ENCODE data around the gene PLCB3.

The PLCB3 gene

GRCh38 chr11:64290352-64291261 lies 39.3 kb downstream of the PLCB3 start:
- no peak for DNase-seq

GRCh38 chr11:64291262-64291751 lies 40.0 kb downstream of the PLCB3 start, which contains the start of gene KCNK4:
TSS of gene KCNK4 (plus strand) at chr11:64291302. CDS start at chr11:64293019, 1,717 bp downstream.
- no peak for DNase-seq

- DNase-seq: peak; percentile 31
Observed at GRCh38 chr11:64291752-64292459, 40.6 kb downstream of the PLCB3 start.

GRCh38 chr11:64292460-64293254 lies 41.3 kb downstream of the PLCB3 start:
- no peak for DNase-seq

GRCh38 chr11:64294774-64295173 lies 43.4 kb downstream of the PLCB3 start:
- DNase-seq: no peak

- DNase-seq: no peak
Observed at GRCh38 chr11:64295760-64296159, 44.4 kb downstream of the PLCB3 start.

GRCh38 chr11:64296236-64296635 lies 44.9 kb downstream of the PLCB3 start:
- DNase-seq: no peak

- DNase-seq: no peak
Observed at GRCh38 chr11:64296830-64297698, 45.7 kb downstream of the PLCB3 start.

- no peak for DNase-seq
Observed at GRCh38 chr11:64297699-64298358, 46.5 kb downstream of the PLCB3 start.

GRCh38 chr11:64298966-64299846 lies 47.9 kb downstream of the PLCB3 start:
- no peak for DNase-seq

GRCh38 chr11:64299847-64300648 lies 48.7 kb downstream of the PLCB3 start, which contains the start of gene CATSPERZ:
TSS of gene CATSPERZ (plus strand) at chr11:64300358. CDS start at chr11:64300411, 53 bp downstream.
- no peak for DNase-seq

GRCh38 chr11:64303109-64304031 lies 52.0 kb downstream of the PLCB3 start:
- DNase-seq: no peak

- no peak for DNase-seq
Observed at GRCh38 chr11:64304032-64304315, 52.6 kb downstream of the PLCB3 start.

- peak; percentile 98 for DNase-seq
Observed at GRCh38 chr11:64304316-64305072, 53.2 kb downstream of the PLCB3 start.

- peak; percentile 100 for DNase-seq
Observed at GRCh38 chr11:64305075-64305690, 53.9 kb downstream of the PLCB3 start, which contains the start of gene ESRRA. TSS of gene ESRRA (plus strand) at chr11:64305524. CDS start at chr11:64307180, 1,656 bp downstream.

- peak; percentile 83 for DNase-seq
Observed at GRCh38 chr11:64305691-64306562, 54.6 kb downstream of the PLCB3 start.
